ENCODE results near the gene CTNNA1. TPM values are rescaled to one million over a fixed set of nuclear protein-coding genes. Genes with fewer than 3 reads are reported as not detected.
A peak's percentile ranks its signal among the peaks of the same experiment; 100 is the strongest.

CTNNA1 gene
- total and polyA plus RNA-seq, 12 donors: 111 to 521 (median 347) TPM

- peak overlapping the region in 4 of 5 donors; percentile 61 to 87 (median 84) for H3K27ac ChIP-seq
- intact Hi-C loops (cut with DNase I): no loop called here
- H3K27me3 ChIP-seq: no peaks in the 10 kb centered on the region
- peaks cover 48 to 62% of the 10 kb centered on the region in 2 donors for H3K4me1 ChIP-seq (replicated peaks in 1 of 2)
- DNase-seq: peak in 3 of 7 donors; percentile 47 to 58 (median 54)
- no peaks in the 10 kb centered on the region for H3K36me3 ChIP-seq (replicated peaks in 1 of 2)
- no peak for TF ChIP-seq CTCF (IDR thresholded peaks at IDR 0.05)
- TF ChIP-seq POLR2A (IDR thresholded peaks at IDR 0.05): no peak
- H3K9me3 ChIP-seq (replicated peaks in 1 of 3): no peaks in the 10 kb centered on the region
- 62 to 88% (median 71%) methylated on average over 3 to 4 of the region's 4 CpGs for WGBS, 4 donors
- H3K4me3 ChIP-seq: no peak overlapping the region
These were observed 201.2 kb downstream of the CTNNA1 start for GRCh38 chr5:138954257-138955012.

- no peaks in the 10 kb centered on the region for H3K9me3 ChIP-seq (replicated peaks in 1 of 3)
- H3K4me1 ChIP-seq (replicated peaks in 1 of 2): peaks cover 42 to 55% of the 10 kb centered on the region in 2 donors
- peak in 6 of 7 donors; percentile 56 to 85 (median 64) for DNase-seq
- TF ChIP-seq POLR2A (IDR thresholded peaks at IDR 0.05) (no peak), CTCF (IDR thresholded peaks at IDR 0.05) (no peak)
- WGBS, 4 donors: 57 to 74% (median 69%) methylated on average over 9 to 12 of the region's 12 CpGs
- no peaks in the 10 kb centered on the region for H3K36me3 ChIP-seq (replicated peaks in 1 of 2)
- no peak overlapping the region for H3K4me3 ChIP-seq
- H3K27me3 ChIP-seq: no peaks in the 10 kb centered on the region
- H3K27ac ChIP-seq: peak overlapping the region in 3 of 5 donors; percentile 84 to 87 (median 84)
- intact Hi-C loops (cut with DNase I): no loop called here
These were observed 201.9 kb downstream of the CTNNA1 start for GRCh38 chr5:138955013-138955660.

GRCh38 chr5:138955671-138956295 is 202.6 kb downstream of the CTNNA1 start:
- 79 to 85% (median 82%) methylated on average over 9 of the region's 9 CpGs for WGBS, 4 donors
- TF ChIP-seq POLR2A (IDR thresholded peaks at IDR 0.05) (no peak), CTCF (IDR thresholded peaks at IDR 0.05) (no peak)
- no peaks in the 10 kb centered on the region for H3K36me3 ChIP-seq (replicated peaks in 1 of 2)
- H3K27me3 ChIP-seq: no peaks in the 10 kb centered on the region
- no peaks in the 10 kb centered on the region for H3K9me3 ChIP-seq (replicated peaks in 1 of 3)
- intact Hi-C loops (cut with DNase I): no loop called here
- peak overlapping the region in 2 of 5 donors; percentile 84 to 87 for H3K27ac ChIP-seq
- peaks cover 36 to 54% of the 10 kb centered on the region in 2 donors for H3K4me1 ChIP-seq (replicated peaks in 1 of 2)
- peak in 2 of 7 donors; percentile 7 to 41 for DNase-seq
- no peak overlapping the region for H3K4me3 ChIP-seq

GRCh38 chr5:138956801-138957200 is 203.6 kb downstream of the CTNNA1 start:
- no peaks in the 10 kb centered on the region for H3K27me3 ChIP-seq
- no peak overlapping the region for H3K27ac ChIP-seq
- no peak overlapping the region for H3K4me3 ChIP-seq
- no peaks in the 10 kb centered on the region for H3K9me3 ChIP-seq (replicated peaks in 1 of 3)
- H3K36me3 ChIP-seq (replicated peaks in 1 of 2): no peaks in the 10 kb centered on the region
- intact Hi-C loops (cut with DNase I): no loop called here
- WGBS, 4 donors: 89 to 100% (median 95%) methylated on average over 1 of the region's 1 CpG
- peaks cover 32 to 44% of the 10 kb centered on the region in 2 donors for H3K4me1 ChIP-seq (replicated peaks in 1 of 2)
- TF ChIP-seq POLR2A (IDR thresholded peaks at IDR 0.05) (no peak), CTCF (IDR thresholded peaks at IDR 0.05) (no peak)
- peak in 1 of 7 donors; percentile 11 for DNase-seq

Data from adrenal gland (tissue), 12 donors.